ENCODE measurements around the gene DDA1.
"Not testable (repeated sequence)": the region's sequence is repeated elsewhere in the genome, so short reads cannot be mapped to it uniquely, and the experiment has no call there.

DDA1 gene

GRCh38 chr19:17346109-17346671, 36.8 kb downstream of the DDA1 start:
- peak; percentile 41 to 75 for DNase-seq (ENCODE audit: low read depth in 2 of 2)

GRCh38 chr19:17347361-17347760, 38.0 kb downstream of the DDA1 start:
- no peak for DNase-seq (ENCODE audit: low read depth in 2 of 2)

- no peak for DNase-seq (ENCODE audit: low read depth in 2 of 2)
These were observed 38.5 kb downstream of the DDA1 start for GRCh38 chr19:17347877-17348276.

GRCh38 chr19:17348700-17349099, 39.3 kb downstream of the DDA1 start:
- DNase-seq (ENCODE audit: low read depth in 2 of 2) = no peak

GRCh38 chr19:17351815-17352435, 42.6 kb downstream of the DDA1 start:
- no peak for DNase-seq (ENCODE audit: low read depth in 2 of 2)

GRCh38 chr19:17352608-17353280, 43.4 kb downstream of the DDA1 start:
- DNase-seq (ENCODE audit: low read depth in 2 of 2) = no peak

- DNase-seq (ENCODE audit: low read depth in 2 of 2) = no peak
These were observed 44.0 kb downstream of the DDA1 start for GRCh38 chr19:17353386-17353785.

- DNase-seq (ENCODE audit: low read depth in 2 of 2) = no peak
These were observed 47.8 kb downstream of the DDA1 start for GRCh38 chr19:17357078-17357666.

GRCh38 chr19:17357724-17358123, 48.4 kb downstream of the DDA1 start:
- no peak for DNase-seq (ENCODE audit: low read depth in 2 of 2)

GRCh38 chr19:17358395-17358794, 49.0 kb downstream of the DDA1 start:
- DNase-seq (ENCODE audit: low read depth in 2 of 2) = no peak

GRCh38 chr19:17359905-17360800, 50.8 kb downstream of the DDA1 start:
- no peak for DNase-seq (ENCODE audit: low read depth in 2 of 2)

GRCh38 chr19:17363852-17364605, 54.7 kb downstream of the DDA1 start:
- DNase-seq (ENCODE audit: low read depth in 2 of 2) = not testable (repeated sequence)

- DNase-seq (ENCODE audit: low read depth in 2 of 2) = no peak
These were observed 56.0 kb downstream of the DDA1 start for GRCh38 chr19:17365361-17365760.

GRCh38 chr19:17370026-17370587, 60.7 kb downstream of the DDA1 start:
- DNase-seq (ENCODE audit: low read depth in 2 of 2) = no peak

Measured in stimulated activated CD4-positive, alpha-beta T cell treated with anti-CD3 and anti-CD28 coated beads, Interleukin-1b, Interleukin-23, amount 100 ng/mL, for 1 hour (primary cell).